ENCODE data around the gene DHRSX.

DHRSX gene

DNA sequence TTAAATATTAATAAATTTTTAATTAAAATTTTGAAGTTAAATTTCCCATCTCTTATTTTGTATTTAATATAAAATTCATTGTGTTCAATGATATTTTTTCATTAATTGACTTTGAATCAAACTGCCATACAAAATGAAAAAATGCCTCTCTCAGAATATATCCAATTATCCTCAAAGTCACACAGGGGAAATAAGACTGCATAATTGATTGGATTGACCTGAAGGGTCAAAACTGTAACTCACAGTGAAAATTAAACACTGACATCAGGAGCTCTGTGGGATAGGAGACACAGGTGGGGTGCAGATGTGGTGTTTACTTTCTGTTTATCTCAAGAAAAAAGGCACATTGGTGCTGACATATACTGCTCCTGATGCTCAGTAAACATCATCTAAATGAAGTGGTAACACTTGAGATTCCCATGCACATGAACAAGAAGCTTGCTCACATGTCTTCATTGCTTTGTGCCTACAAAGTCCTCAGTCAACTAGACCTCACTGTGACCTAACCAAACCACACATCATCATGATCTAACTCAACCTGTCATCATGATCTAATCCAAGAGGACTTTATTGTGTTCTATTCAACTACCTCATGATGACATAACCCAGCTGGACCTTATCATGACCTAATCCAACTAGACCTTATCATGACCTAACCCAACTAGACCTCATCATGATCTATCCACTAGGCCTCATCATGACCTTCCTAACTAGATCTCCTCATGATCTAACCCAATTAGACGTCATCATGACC is 83.7 kb downstream of the DHRSX start (continued):
- TF ChIP-seq, protein P1, sequence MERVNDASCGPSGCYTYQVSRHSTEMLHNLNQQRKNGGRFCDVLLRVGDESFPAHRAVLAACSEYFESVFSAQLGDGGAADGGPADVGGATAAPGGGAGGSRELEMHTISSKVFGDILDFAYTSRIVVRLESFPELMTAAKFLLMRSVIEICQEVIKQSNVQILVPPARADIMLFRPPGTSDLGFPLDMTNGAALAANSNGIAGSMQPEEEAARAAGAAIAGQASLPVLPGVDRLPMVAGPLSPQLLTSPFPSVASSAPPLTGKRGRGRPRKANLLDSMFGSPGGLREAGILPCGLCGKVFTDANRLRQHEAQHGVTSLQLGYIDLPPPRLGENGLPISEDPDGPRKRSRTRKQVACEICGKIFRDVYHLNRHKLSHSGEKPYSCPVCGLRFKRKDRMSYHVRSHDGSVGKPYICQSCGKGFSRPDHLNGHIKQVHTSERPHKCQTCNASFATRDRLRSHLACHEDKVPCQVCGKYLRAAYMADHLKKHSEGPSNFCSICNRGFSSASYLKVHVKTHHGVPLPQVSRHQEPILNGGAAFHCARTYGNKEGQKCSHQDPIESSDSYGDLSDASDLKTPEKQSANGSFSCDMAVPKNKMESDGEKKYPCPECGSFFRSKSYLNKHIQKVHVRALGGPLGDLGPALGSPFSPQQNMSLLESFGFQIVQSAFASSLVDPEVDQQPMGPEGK (tag by site-specific recombination; IDR thresholded peaks at IDR 0.05) = 0 out of 2 replicates have a peak, but pooled peaks have one; percentile 13
- no peak for TF ChIP-seq ZNF747 (tag by site-specific recombination; IDR thresholded peaks at IDR 0.05)
- TF ChIP-seq KLF7 (tag by site-specific recombination; IDR thresholded peaks at IDR 0.05; ENCODE audit: borderline replicate concordance) = no peak
- TF ChIP-seq ZNF292 (tag by site-specific recombination; IDR thresholded peaks at IDR 0.05; ENCODE audit: borderline replicate concordance, low read depth) = no peak
- no peak for TF ChIP-seq ZNF571 (tag by site-specific recombination; IDR thresholded peaks at IDR 0.05)
- TF ChIP-seq, protein P2, sequence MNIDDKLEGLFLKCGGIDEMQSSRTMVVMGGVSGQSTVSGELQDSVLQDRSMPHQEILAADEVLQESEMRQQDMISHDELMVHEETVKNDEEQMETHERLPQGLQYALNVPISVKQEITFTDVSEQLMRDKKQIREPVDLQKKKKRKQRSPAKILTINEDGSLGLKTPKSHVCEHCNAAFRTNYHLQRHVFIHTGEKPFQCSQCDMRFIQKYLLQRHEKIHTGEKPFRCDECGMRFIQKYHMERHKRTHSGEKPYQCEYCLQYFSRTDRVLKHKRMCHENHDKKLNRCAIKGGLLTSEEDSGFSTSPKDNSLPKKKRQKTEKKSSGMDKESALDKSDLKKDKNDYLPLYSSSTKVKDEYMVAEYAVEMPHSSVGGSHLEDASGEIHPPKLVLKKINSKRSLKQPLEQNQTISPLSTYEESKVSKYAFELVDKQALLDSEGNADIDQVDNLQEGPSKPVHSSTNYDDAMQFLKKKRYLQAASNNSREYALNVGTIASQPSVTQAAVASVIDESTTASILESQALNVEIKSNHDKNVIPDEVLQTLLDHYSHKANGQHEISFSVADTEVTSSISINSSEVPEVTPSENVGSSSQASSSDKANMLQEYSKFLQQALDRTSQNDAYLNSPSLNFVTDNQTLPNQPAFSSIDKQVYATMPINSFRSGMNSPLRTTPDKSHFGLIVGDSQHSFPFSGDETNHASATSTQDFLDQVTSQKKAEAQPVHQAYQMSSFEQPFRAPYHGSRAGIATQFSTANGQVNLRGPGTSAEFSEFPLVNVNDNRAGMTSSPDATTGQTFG (tag by site-specific recombination; IDR thresholded peaks at IDR 0.05; ENCODE audit: borderline replicate concordance) = peak; percentile 66; the same call in 1 of the 2 replicates
- TF ChIP-seq, protein P3, sequence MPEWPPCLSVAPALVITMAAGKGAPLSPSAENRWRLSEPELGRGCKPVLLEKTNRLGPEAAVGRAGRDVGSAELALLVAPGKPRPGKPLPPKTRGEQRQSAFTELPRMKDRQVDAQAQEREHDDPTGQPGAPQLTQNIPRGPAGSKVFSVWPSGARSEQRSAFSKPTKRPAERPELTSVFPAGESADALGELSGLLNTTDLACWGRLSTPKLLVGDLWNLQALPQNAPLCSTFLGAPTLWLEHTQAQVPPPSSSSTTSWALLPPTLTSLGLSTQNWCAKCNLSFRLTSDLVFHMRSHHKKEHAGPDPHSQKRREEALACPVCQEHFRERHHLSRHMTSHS (tag by site-specific recombination; IDR thresholded peaks at IDR 0.05) = peak; percentile 46; the same call in 1 of the 2 replicates
- TF ChIP-seq, protein P4, sequence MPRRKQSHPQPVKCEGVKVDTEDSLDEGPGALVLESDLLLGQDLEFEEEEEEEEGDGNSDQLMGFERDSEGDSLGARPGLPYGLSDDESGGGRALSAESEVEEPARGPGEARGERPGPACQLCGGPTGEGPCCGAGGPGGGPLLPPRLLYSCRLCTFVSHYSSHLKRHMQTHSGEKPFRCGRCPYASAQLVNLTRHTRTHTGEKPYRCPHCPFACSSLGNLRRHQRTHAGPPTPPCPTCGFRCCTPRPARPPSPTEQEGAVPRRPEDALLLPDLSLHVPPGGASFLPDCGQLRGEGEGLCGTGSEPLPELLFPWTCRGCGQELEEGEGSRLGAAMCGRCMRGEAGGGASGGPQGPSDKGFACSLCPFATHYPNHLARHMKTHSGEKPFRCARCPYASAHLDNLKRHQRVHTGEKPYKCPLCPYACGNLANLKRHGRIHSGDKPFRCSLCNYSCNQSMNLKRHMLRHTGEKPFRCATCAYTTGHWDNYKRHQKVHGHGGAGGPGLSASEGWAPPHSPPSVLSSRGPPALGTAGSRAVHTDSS (tag by site-specific recombination; IDR thresholded peaks at IDR 0.05) = no peak
- TF ChIP-seq, protein P5, sequence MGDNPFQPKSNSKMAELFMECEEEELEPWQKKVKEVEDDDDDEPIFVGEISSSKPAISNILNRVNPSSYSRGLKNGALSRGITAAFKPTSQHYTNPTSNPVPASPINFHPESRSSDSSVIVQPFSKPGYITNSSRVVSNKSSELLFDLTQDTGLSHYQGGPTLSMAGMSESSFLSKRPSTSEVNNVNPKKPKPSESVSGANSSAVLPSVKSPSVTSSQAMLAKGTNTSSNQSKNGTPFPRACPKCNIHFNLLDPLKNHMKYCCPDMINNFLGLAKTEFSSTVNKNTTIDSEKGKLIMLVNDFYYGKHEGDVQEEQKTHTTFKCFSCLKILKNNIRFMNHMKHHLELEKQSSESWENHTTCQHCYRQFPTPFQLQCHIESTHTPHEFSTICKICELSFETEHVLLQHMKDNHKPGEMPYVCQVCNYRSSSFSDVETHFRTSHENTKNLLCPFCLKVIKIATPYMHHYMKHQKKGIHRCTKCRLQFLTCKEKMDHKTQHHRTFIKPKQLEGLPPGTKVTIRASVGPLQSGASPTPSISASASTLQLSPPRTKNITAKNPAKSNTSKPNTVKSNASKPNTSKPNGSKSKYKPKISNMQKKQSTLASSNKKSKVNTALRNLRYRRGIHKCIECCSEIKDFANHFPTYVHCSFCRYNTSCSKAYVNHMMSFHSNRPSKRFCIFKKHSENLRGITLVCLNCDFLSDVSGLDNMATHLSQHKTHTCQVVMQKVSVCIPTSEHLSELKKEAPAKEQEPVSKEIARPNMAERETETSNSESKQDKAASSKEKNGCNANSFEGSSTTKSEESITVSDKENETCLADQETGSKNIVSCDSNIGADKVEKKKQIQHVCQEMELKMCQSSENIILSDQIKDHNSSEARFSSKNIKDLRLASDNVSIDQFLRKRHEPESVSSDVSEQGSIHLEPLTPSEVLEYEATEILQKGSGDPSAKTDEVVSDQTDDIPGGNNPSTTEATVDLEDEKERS (tag by site-specific recombination; IDR thresholded peaks at IDR 0.05) = peak; percentile 96
- no peak for TF ChIP-seq ZNF544 (tag by site-specific recombination; IDR thresholded peaks at IDR 0.05)
- no peak for TF ChIP-seq KLF1 (tag by site-specific recombination; IDR thresholded peaks at IDR 0.05)
- TF ChIP-seq, protein P6, sequence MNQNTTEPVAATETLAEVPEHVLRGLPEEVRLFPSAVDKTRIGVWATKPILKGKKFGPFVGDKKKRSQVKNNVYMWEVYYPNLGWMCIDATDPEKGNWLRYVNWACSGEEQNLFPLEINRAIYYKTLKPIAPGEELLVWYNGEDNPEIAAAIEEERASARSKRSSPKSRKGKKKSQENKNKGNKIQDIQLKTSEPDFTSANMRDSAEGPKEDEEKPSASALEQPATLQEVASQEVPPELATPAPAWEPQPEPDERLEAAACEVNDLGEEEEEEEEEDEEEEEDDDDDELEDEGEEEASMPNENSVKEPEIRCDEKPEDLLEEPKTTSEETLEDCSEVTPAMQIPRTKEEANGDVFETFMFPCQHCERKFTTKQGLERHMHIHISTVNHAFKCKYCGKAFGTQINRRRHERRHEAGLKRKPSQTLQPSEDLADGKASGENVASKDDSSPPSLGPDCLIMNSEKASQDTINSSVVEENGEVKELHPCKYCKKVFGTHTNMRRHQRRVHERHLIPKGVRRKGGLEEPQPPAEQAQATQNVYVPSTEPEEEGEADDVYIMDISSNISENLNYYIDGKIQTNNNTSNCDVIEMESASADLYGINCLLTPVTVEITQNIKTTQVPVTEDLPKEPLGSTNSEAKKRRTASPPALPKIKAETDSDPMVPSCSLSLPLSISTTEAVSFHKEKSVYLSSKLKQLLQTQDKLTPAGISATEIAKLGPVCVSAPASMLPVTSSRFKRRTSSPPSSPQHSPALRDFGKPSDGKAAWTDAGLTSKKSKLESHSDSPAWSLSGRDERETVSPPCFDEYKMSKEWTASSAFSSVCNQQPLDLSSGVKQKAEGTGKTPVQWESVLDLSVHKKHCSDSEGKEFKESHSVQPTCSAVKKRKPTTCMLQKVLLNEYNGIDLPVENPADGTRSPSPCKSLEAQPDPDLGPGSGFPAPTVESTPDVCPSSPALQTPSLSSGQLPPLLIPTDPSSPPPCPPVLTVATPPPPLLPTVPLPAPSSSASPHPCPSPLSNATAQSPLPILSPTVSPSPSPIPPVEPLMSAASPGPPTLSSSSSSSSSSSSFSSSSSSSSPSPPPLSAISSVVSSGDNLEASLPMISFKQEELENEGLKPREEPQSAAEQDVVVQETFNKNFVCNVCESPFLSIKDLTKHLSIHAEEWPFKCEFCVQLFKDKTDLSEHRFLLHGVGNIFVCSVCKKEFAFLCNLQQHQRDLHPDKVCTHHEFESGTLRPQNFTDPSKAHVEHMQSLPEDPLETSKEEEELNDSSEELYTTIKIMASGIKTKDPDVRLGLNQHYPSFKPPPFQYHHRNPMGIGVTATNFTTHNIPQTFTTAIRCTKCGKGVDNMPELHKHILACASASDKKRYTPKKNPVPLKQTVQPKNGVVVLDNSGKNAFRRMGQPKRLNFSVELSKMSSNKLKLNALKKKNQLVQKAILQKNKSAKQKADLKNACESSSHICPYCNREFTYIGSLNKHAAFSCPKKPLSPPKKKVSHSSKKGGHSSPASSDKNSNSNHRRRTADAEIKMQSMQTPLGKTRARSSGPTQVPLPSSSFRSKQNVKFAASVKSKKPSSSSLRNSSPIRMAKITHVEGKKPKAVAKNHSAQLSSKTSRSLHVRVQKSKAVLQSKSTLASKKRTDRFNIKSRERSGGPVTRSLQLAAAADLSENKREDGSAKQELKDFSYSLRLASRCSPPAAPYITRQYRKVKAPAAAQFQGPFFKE (tag by site-specific recombination; IDR thresholded peaks at IDR 0.05; ENCODE audit: borderline replicate concordance) = no peak
- TF ChIP-seq, protein P7, sequence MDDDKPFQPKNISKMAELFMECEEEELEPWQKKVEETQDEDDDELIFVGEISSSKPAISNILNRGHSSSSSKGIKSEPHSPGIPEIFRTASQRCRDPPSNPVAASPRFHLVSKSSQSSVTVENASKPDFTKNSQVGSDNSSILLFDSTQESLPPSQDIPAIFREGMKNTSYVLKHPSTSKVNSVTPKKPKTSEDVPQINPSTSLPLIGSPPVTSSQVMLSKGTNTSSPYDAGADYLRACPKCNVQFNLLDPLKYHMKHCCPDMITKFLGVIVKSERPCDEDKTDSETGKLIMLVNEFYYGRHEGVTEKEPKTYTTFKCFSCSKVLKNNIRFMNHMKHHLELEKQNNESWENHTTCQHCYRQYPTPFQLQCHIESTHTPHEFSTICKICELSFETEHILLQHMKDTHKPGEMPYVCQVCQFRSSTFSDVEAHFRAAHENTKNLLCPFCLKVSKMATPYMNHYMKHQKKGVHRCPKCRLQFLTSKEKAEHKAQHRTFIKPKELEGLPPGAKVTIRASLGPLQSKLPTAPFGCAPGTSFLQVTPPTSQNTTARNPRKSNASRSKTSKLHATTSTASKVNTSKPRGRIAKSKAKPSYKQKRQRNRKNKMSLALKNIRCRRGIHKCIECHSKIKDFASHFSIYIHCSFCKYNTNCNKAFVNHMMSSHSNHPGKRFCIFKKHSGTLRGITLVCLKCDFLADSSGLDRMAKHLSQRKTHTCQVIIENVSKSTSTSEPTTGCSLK (tag by site-specific recombination; IDR thresholded peaks at IDR 0.05) = no peak
- TF ChIP-seq ZNF221 (tag by site-specific recombination; IDR thresholded peaks at IDR 0.05; ENCODE audit: borderline replicate concordance) = no peak
- no peak for TF ChIP-seq ZNF19 (tag by site-specific recombination; IDR thresholded peaks at IDR 0.05; ENCODE audit: low read depth)
- TF ChIP-seq ZNF529 (tag by site-specific recombination; IDR thresholded peaks at IDR 0.05; ENCODE audit: insufficient replicate concordance) = no peak
- no peak for TF ChIP-seq ZNF560 (tag by site-specific recombination; IDR thresholded peaks at IDR 0.05; ENCODE audit: borderline replicate concordance)
- no peak for TF ChIP-seq ZNF830 (tag by site-specific recombination; IDR thresholded peaks at IDR 0.05; ENCODE audit: low read depth)

Data from HEK293 (cell line).